Measurements from ENCODE around the gene PRM2.
"Not testable (repeated sequence)": the region's sequence is repeated elsewhere in the genome, so short reads cannot be mapped to it uniquely, and the experiment has no call there.

The PRM2 gene

GRCh38 chr16:11302977-11303376 is 26.7 kb upstream of the PRM2 start:
- peaks cover 7% of the 10 kb centered on the region for H3K4me1 ChIP-seq

GRCh38 chr16:11301645-11302501 is 25.6 kb upstream of the PRM2 start:
- H3K36me3 ChIP-seq: no peaks in the 10 kb centered on the region
- peaks cover 12% of the 10 kb centered on the region for H3K4me1 ChIP-seq
- DNase-seq: no peak
- no peaks in the 10 kb centered on the region for H3K9me3 ChIP-seq
- no peak for TF ChIP-seq CTCF (IDR thresholded peaks at IDR 0.05; ENCODE audit: low read depth, low read length)
- H3K27me3 ChIP-seq: no peaks in the 10 kb centered on the region
- H3K4me3 ChIP-seq (ENCODE audit: low read depth, low read length): no peak overlapping the region

More at GRCh38 chr16:11302977-11303376, 26.7 kb upstream of the PRM2 start:
- no peak for DNase-seq
- Histone ChIP-seq H3K36me3 (no peaks in the 10 kb centered on the region), H3K4me3 (ENCODE audit: low read depth, low read length) (no peak overlapping the region; the same call in 1 of the 2 replicates), H3K9me3 (no peaks in the 10 kb centered on the region), H3K27me3 (no peaks in the 10 kb centered on the region)
- TF ChIP-seq CTCF (IDR thresholded peaks at IDR 0.05; ENCODE audit: low read depth, low read length): no peak

GRCh38 chr16:11300560-11300892 is 24.2 kb upstream of the PRM2 start:
- Histone ChIP-seq H3K4me1 (peaks cover 12% of the 10 kb centered on the region), H3K9me3 (no peaks in the 10 kb centered on the region), H3K4me3 (ENCODE audit: low read depth, low read length) (no peak overlapping the region), H3K36me3 (no peaks in the 10 kb centered on the region), H3K27me3 (no peaks in the 10 kb centered on the region)
- no peak for TF ChIP-seq CTCF (IDR thresholded peaks at IDR 0.05; ENCODE audit: low read depth, low read length)
- no peak for DNase-seq

- H3K27me3 ChIP-seq: no peaks in the 10 kb centered on the region
- H3K36me3 ChIP-seq: no peaks in the 10 kb centered on the region
- no peaks in the 10 kb centered on the region for H3K9me3 ChIP-seq
- TF ChIP-seq CTCF (IDR thresholded peaks at IDR 0.05; ENCODE audit: low read depth, low read length): no peak
- DNase-seq: no peak
- no peak overlapping the region for H3K4me3 ChIP-seq (ENCODE audit: low read depth, low read length)
- H3K4me1 ChIP-seq: peaks cover 12% of the 10 kb centered on the region
Measured at GRCh38 chr16:11299865-11300559, 23.7 kb upstream of the PRM2 start.

- peaks cover 12% of the 10 kb centered on the region for H3K4me1 ChIP-seq
- not testable (repeated sequence) for H3K9me3 ChIP-seq; H3K36me3 ChIP-seq; H3K4me3 ChIP-seq (ENCODE audit: low read depth, low read length); H3K27me3 ChIP-seq; DNase-seq
Measured at GRCh38 chr16:11298950-11299547, 22.8 kb upstream of the PRM2 start.

GRCh38 chr16:11298143-11298900 is 22.0 kb upstream of the PRM2 start:
- H3K4me1 ChIP-seq: peaks cover 8% of the 10 kb centered on the region
- DNase-seq: no peak

More at GRCh38 chr16:11298143-11298900, 22.0 kb upstream of the PRM2 start:
- TF ChIP-seq CTCF (IDR thresholded peaks at IDR 0.05; ENCODE audit: low read depth, low read length): no peak
- no peaks in the 10 kb centered on the region for H3K36me3 ChIP-seq
- no peaks in the 10 kb centered on the region for H3K9me3 ChIP-seq
- no peak overlapping the region for H3K4me3 ChIP-seq (ENCODE audit: low read depth, low read length)
- H3K27me3 ChIP-seq: no peaks in the 10 kb centered on the region
